Activated CD8-positive, alpha-beta memory T cell treated with anti-CD3 and anti-CD28 coated beads for 24 hours (primary cell): Measurements from ENCODE around the gene PTPRK.

Experiments
- DNase-seq: peaks from one replicate; pipeline ENCODE4 v3.0.0-alpha.2; 2020

Gene PTPRK

GRCh38 chr6:128336436-128337095 is 183.8 kb downstream of the PTPRK start:
- no peak for DNase-seq

- no peak for DNase-seq
Observed at GRCh38 chr6:128335963-128336362, 184.4 kb downstream of the PTPRK start.

- no peak for DNase-seq
Observed at GRCh38 chr6:128333581-128334223, 186.7 kb downstream of the PTPRK start.

GRCh38 chr6:128327890-128328289 is 192.5 kb downstream of the PTPRK start:
- peak; percentile 57 for DNase-seq

GRCh38 chr6:128323011-128323410 is 197.4 kb downstream of the PTPRK start:
- no peak for DNase-seq

GRCh38 chr6:128319946-128320345 is 200.5 kb downstream of the PTPRK start:
- DNase-seq, result no peak

- DNase-seq, result no peak
Observed at GRCh38 chr6:128319157-128319556, 201.2 kb downstream of the PTPRK start.

GRCh38 chr6:128316258-128316929 is 204.0 kb downstream of the PTPRK start:
- no peak for DNase-seq

GRCh38 chr6:128314190-128314589 is 206.2 kb downstream of the PTPRK start:
- no peak for DNase-seq

GRCh38 chr6:128311944-128312570 is 208.3 kb downstream of the PTPRK start:
- no peak for DNase-seq

- DNase-seq, result no peak
Observed at GRCh38 chr6:128310451-128310850, 209.9 kb downstream of the PTPRK start.

GRCh38 chr6:128307671-128308070 is 212.7 kb downstream of the PTPRK start:
- DNase-seq, result no peak

- no peak for DNase-seq
Observed at GRCh38 chr6:128305976-128306375, 214.4 kb downstream of the PTPRK start.

GRCh38 chr6:128305228-128305627 is 215.2 kb downstream of the PTPRK start:
- no peak for DNase-seq

GRCh38 chr6:128303870-128304269 is 216.5 kb downstream of the PTPRK start:
- no peak for DNase-seq

- no peak for DNase-seq
Observed at GRCh38 chr6:128302942-128303341, 217.5 kb downstream of the PTPRK start.

GRCh38 chr6:128295670-128296069 is 224.7 kb downstream of the PTPRK start:
- DNase-seq, result no peak

GRCh38 chr6:128290221-128290620 is 230.2 kb downstream of the PTPRK start:
- no peak for DNase-seq

GRCh38 chr6:128284128-128284527 is 236.3 kb downstream of the PTPRK start:
- DNase-seq, result no peak

- no peak for DNase-seq
Observed at GRCh38 chr6:128282961-128283360, 237.4 kb downstream of the PTPRK start.

- DNase-seq, result no peak
Observed at GRCh38 chr6:128280960-128281359, 239.4 kb downstream of the PTPRK start.

- DNase-seq, result no peak
Observed at GRCh38 chr6:128280066-128280465, 240.3 kb downstream of the PTPRK start.

GRCh38 chr6:128278836-128279235 is 241.6 kb downstream of the PTPRK start:
- DNase-seq, result no peak

- no peak for DNase-seq
Observed at GRCh38 chr6:128277379-128277778, 243.0 kb downstream of the PTPRK start.
